HG03139 (cell line): ENCODE results near the gene ILDR2.
"Not testable (repeated sequence)": the region's sequence is repeated elsewhere in the genome, so short reads cannot be mapped to it uniquely, and the experiment has no call there.

ENCODE experiments used
- ATAC-seq: cut with Tn5 transposase; IDR thresholded peaks from one replicate; pipeline ENCODE4 v1.9.1; 2021; ENCODE audit not compliant: unreplicated experiment

ILDR2 gene

GRCh38 chr1:166889776-166890175 is 85.6 kb downstream of the ILDR2 start:
- no peak for ATAC-seq

- no peak for ATAC-seq
Measured at GRCh38 chr1:166888373-166889111, 86.8 kb downstream of the ILDR2 start.

- ATAC-seq: no peak
Measured at GRCh38 chr1:166884971-166885370, 90.4 kb downstream of the ILDR2 start.

DNA sequence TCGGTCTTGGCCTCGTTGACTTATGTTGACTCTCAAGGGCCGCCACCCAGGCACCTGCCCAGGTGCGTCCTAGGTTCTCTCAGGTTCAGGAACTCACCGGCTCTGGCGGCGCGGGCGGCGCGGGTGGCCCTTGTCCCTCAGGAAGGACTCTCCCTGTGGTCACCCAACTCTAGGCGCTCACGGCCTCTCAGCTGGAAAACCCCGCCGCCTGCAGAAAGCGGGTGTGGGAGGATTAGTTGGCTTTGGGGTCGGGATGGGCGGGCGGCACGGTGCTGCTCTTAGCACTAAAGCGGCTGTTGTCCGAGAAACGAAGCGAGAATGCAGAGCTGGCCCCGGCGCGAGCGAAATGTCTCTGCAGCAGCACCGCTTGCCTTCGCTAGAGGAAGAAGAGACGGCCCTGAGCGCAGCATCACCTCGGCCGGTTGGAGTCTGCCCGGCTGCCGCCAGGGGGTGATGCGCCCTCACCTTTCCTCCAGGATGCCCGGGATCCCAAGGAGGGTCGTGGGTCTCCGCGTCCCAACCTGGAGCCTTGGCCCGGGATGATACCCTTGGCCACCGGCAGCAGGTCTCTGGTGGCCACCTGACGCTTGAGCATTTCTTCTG is 91.2 kb downstream of the ILDR2 start:
- peak; percentile 66 for ATAC-seq

DNA sequence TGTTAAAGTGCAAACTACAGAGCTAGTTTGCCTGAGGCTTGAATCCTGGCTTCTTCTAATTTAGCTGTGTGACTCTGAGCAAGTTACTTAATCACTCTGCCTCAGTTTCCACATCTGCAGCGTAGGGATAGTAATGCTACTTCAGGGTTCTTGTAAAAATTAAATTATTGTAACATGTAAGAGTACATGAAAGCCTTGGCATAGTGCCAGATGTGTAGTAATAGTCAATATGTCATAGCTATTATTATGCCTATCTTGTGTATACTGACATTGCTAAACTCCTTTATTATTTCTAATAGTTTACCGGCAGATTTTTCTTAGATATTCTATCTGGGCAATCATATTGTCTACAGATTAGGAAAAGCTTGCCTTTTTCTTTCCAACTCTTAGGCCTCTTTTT is 92.4 kb downstream of the ILDR2 start:
- no peak for ATAC-seq

GRCh38 chr1:166878173-166878917 is 97.0 kb downstream of the ILDR2 start:
- not testable (repeated sequence) for ATAC-seq

GRCh38 chr1:166876540-166876838 is 98.9 kb downstream of the ILDR2 start:
- ATAC-seq: peak; percentile 2

DNA sequence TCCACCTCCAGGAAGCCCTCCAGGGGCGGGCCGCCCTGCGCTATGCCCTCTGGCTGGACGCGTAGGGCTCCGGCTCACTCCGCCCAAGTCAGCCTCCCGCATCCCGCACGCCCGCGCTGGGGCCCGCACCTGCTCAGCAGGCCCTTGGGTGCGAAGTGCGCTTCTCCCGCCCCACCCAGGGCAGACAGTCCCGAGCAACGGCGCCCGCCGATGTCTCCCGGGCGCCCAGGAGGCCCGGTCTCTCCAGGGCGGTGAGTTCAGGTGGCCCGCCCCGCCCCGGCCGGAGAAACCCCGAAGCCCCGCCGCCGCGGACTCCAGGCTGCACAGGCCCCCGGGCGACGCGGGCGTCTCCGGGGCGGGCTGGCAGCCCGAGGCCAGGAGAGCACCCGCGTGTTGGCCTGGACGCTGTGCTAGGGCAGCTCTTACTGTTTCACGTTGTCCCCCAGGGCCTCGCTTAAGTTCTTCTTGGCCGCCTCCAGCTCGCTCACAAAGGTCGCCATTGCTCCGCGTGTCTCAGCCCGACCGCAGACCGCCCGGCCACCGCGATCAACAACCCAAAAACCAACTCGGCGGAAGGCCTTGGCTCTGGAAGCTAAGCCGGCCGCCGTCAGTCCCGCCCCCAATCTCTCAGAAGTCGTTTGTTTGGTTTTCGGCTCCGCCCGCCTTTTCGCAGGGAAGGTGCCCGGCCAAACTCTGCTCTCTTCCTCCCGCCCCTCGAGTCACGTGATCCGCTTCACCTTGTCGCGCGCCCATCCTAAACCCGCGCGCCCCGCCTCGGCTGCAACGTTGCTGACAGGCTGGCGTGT is 99.4 kb downstream of the ILDR2 start, which contains the start of gene TADA1:
Gene TADA1, minus strand, starts transcription at position 531 of the 806 bp plus-strand sequence. Its CDS starts 31 bp downstream, at position 500.
- ATAC-seq: peak; percentile 92

- ATAC-seq: no peak
Measured at GRCh38 chr1:166875302-166875733, 100.0 kb downstream of the ILDR2 start.

DNA sequence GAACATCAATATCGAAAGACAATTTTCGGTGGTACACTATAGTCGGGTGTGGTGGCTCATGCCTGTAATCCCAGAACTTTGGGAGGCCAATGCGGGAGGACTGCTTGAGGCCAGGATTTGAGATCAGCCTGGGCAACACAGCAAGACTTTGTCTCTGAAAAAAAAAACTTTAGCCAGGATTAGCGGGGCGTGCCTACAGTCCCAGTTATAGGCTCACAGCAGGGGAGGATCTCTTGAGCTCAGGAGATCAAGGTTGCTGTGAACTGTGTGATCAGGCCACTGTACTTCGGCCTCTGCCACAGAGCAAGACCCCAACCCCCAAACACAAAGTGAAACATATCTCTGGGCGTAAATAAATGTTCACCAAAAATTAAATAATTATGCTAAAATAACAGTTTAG is 100.9 kb downstream of the ILDR2 start:
- ATAC-seq: no peak

GRCh38 chr1:166870584-166870983 is 104.8 kb downstream of the ILDR2 start:
- ATAC-seq: no peak

- ATAC-seq: no peak
Measured at GRCh38 chr1:166869318-166870099, 105.8 kb downstream of the ILDR2 start.

DNA sequence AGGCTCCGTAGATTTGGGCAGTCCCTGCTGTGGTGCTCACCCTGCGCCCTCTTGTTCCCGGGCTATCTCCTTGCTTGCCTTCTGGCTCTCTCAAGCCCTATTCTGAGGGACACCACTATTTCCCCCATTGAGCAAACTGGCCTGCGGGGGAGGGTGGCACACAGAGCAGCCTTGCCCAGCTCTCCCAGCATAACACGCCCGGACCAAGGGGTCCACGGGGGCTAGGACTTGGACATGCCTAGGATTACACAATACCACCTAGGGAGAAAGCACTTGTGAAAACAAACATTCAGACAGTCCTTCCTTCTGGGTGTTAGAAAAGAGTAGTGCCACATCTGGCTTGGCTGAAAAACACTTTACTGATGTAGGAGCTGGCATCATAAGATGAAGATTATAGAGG is 106.7 kb downstream of the ILDR2 start:
- ATAC-seq: no peak

DNA sequence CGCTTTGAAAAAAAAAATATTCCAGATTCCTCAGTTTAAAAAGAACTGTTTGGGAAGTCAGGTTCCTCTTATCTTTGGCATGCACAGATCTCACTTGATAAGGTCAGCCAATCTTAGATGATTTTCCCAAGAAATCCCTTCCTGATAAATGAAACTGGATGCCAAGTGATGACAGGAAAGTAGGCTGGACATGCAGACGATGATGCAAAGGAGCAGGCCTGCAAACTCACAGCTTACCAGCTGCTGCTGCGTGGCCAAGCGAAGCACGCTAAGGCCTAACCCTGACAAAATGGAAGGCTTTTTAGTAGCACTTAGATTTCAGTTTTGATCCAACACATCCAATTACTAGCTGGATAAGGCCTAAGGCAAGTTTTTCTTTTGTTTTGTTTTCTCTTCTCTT is 109.4 kb downstream of the ILDR2 start:
- ATAC-seq: no peak

DNA sequence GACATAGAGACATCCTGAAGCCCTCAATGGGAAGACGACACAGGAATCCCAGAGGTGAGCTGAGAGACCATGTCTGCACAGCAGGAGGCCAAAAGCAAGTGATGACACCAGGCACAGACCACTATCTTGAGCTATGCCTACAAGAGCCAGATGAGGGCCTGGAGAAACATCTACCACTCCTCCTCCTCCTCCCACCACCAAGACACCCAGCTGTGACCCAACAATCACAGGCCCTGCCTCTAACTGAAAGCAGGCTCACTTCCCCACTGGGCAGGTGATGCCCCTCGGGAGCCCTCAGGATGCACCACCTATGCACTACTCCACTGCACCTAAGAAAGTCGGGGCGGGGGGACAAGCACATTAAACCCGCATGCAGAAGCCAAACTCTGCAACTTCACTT is 115.7 kb downstream of the ILDR2 start:
- ATAC-seq: no peak

DNA sequence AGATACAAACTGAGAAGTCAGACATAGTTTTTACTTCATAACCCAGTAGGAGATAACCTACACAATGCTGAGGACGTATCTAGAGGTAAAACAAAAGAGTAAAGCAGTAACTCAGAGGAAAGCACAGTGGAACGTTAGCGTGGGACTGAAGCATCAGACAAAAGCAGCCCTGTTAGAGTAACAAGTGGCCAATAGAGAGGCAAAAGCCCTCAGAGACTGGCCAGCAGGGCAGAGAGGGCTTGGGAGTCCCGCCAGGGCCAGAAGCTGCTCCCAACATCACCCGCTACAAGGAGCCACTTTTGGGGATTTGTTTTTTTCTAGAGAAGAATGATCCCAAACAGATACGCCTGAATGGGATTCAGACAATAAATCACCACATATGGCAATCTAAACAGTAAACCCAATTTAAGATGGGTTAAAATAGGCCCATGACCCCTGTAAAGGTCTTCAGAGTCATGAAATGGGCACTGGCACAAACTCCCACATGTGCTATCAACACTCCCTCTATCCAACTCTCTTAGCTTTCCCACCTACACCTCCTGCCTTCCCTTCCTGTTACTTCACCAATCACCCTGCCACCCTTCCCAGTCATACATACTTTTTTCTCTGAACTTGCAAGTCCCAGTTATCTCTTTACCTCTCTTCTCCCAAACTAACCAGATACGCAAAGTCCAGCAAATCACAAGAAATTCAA is 116.5 kb downstream of the ILDR2 start:
- no peak for ATAC-seq
